Myocyte (in vitro differentiated cells): ENCODE data around the gene SKIC2. TPM values are rescaled to one million over a fixed set of nuclear protein-coding genes. Genes with fewer than 3 reads are reported as not detected.
"Not testable (repeated sequence)": the region's sequence is repeated elsewhere in the genome, so short reads cannot be mapped to it uniquely, and the experiment has no call there.

Source experiments
- DNase-seq: peaks from one replicate; pipeline ENCODE4 v3.0.0-alpha.2; 2012; ENCODE audit warnings: low read depth
- total RNA-seq: library from RNA; depleted of rRNA; stranded (reverse); fragments of >200 nt; gene quantifications from 2 replicates; pipeline ENCODE4 v1.2.3, GENCODE V29; 2014

The SKIC2 gene
- total RNA-seq, 1 donor from 2014 or later = 32.1 TPM

DNA sequence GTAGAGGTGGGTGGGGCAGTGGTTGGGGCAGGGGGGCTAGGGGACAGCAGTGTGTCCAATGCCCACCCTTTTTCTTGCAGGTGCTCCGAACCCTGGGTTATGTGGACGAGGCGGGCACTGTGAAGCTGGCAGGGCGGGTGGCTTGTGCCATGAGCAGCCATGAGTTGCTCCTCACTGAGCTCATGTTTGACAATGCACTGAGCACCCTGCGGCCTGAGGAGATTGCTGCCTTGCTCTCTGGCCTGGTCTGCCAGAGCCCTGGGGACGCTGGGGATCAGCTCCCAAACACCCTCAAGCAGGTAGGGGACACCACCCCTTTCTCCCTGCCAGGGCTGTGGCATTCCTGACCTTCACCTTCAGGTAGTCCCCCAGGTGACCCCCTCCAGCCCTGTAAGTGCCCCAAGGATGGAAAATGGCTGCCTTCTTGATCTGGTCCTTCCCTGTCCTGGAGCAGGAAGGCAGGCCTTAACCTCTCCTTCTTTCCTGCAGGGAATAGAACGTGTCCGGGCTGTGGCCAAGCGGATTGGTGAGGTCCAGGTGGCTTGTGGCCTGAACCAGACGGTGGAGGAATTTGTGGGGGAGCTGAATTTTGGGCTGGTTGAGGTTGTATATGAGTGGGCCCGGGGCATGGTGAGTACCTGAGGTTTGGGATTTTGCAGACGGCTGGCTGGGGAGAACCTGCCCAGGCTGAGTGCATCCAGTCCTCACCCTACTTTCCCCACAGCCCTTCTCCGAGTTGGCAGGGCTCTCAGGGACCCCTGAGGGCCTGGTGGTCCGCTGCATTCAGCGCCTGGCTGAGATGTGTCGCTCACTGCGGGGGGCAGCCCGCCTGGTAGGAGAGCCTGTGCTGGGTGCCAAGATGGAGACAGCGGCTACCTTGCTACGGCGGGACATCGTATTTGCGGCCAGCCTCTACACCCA lies 10.1 kb downstream of the SKIC2 start:
- DNase-seq = no peak

DNA sequence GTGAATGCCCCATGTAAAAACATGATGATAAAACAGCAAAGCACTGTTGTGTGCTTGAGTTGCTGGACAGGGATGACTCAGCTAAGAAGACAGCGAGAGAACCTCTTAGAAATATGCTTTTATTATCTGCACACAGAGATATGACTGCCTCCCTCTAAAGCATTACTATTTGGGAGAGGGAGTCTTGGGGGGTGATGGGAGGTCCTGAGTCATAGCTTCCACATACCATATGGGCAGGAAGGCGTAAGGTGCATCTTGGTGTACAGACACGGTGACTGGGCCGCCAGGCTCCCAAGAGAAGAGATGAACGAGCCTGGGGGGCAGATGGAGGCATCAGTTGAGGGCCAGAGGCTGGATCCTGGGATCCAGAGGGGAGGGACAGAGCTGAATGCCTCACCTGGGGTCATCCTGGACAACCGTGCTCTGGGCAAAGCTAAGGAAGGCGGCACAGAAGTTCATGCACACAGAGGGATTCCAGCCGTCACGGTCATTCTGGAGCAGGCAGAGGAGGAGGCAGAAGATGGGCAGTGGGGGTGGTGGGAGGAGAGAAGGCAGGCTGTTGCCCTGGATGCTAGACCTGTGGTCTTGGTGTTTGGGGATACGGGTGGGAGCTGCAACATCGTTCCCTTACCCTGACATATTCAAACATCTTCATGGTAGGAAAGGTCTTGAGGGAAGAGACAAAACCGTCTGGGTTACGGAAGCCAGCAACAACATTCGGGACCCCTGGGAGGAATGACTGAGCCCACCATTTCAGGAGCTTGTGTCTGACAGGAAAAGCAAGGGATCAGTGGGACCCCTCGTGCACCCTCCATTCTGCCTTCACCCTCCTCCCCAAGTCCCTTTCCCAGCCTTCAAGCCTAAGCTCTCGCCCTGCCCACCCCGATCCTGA lies 11.0 kb downstream of the SKIC2 start:
- no peak for DNase-seq

DNA sequence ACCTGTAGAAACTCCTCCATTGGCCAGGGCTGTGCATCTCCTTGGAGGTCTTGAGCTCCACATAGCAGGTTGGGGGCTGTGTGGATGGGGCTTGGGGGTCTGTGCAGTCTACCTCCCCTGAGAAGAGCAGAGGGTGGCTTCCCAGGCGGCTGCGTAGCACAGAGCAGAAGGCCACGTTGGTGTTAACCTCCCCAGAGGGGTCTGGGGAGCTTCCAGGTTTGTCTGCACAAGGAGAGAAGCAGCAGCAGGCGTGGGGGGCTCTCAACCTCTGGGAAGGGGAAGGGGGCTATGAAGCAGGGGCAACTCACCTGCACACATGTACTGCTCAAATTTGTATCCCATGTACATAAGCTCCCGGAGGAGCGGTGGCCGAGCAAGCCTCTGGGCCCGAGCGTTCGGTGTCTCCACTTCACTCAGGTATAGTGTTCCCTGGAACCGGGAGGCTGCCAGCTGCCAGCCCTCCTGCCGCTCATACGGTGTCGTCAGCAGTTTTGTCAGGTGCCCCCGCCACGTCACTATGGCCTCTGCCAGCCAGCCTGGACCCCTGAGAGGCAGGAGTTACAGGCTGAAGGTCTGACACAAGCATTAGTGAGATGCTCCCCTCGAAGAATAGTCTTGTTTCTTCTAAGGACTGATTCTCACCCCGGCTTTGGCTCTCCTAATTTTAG lies 11.8 kb downstream of the SKIC2 start:
- no peak for DNase-seq

DNA sequence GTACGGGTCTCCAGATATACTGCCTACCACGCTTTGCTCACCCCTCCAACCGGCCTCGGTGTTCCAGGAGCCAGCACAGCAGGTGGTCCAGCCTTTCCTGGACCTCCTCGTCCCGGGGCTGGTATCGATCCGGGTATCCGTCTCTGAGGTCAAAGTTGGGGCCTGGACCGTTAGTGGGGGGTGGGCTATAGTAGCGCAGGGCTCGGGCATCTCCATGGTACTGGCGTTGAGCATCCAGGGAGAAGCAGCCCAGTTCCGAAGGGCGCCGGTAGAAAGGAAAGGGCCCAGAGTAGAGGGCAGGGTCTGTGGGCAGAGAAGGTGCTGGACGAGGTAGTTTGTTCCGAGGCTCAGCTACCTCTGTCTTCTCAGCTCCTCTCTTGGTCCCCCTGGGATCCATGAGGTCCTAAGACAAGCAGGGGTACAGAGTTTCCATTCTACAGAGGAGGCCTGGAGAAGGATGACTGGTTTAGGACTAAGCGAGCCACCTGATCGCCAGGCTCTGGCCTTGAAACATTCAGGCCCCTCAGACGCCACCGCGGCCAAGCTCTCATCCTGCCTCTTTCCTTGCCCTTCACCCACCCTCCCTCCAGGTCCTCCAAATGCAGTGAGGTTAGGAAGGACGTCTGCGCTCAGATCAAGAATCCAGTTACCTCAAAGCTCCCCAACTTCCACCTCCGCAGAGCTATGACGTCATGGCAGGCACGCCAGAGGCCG lies 12.5 kb downstream of the SKIC2 start:
- no peak for DNase-seq

DNA sequence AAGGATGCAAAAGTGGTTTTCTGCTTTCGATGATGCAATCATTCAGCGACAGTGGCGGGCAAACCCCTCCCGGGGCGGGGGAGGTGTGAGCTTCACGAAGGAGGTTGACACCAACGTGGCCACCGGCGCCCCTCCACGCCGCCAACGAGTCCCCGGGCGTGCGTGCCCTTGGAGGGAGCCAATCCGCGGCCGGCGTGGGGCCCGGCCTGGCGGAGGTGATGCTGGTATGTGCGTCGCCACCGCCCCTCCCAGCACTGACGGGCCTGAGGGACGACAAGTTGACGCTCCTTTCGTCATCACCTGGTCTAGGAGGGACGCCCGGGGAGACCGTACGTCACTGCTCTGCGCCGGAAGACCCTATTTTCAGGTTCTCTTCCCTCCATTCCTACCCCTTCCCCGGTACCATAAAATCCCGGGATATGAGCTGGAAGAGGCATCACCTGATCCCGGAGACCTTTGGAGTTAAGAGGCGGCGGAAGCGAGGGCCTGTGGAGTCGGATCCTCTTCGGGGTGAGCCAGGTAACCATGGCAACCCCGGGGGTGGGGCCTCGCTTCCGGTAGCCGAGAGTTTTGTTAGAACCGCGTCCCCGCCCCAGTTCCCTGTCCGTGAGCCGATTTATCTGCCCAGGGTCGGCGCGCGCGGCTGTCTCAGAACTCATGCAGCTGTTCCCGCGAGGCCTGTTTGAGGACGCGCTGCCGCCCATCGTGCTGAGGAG lies 13.2 kb downstream of the SKIC2 start, which contains the start of gene DXO:
DXO (minus strand) TSS at position 146 of the 716 bp plus-strand sequence. CDS start 463 bp downstream, outside the sequence.
- peak; percentile 98 for DNase-seq

DNA sequence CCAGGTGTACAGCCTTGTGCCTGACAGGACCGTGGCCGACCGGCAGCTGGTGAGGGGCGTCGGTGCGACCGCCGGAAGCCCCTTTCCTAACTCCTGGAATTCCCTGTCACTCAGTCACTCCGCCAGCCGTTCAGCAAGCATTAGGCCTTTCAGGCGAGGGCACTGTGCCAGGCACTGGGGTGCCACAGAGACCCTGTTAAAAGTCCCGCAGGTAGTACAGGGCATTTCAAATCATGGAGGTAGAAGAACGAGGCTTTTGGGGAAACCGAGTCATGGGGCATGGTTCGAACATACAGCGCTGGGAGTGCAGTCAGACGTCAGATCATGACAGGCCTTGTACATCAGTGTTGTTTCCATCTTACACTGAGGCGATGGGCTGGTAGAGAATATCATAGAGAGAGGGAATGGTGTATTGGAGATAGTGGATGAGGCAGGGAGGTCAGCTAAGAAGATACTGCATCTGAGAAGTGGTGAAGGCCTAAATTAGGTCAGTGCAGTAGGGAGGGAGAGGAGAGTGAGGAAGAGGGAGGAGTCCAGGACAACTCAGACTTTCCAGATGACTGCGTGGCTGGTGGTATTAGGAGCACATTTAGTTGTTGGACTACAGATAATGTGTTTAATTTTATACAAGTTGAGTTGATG lies 13.9 kb downstream of the SKIC2 start:
- peak; percentile 32 for DNase-seq

DNA sequence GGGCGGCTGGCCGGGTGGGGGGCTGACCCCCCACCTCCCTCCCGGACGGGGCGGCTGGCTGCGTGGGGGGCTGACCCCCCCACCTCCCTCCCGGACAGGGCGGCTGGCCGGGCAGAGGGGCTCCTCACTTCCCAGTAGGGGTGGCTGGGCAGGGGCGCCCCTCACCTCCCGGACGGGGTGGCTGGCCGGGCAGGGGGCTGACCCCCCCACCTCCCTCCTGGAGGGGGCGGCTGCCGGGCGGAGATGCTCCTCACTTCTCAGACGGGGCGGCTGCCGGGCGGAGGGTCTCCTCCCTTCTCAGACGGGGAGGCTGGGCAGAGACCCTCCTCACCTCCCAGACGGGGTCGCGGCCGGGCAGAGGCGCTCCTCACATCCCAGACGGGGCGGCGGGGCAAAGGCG lies 17.1 kb downstream of the SKIC2 start:
- DNase-seq = not testable (repeated sequence)

DNA sequence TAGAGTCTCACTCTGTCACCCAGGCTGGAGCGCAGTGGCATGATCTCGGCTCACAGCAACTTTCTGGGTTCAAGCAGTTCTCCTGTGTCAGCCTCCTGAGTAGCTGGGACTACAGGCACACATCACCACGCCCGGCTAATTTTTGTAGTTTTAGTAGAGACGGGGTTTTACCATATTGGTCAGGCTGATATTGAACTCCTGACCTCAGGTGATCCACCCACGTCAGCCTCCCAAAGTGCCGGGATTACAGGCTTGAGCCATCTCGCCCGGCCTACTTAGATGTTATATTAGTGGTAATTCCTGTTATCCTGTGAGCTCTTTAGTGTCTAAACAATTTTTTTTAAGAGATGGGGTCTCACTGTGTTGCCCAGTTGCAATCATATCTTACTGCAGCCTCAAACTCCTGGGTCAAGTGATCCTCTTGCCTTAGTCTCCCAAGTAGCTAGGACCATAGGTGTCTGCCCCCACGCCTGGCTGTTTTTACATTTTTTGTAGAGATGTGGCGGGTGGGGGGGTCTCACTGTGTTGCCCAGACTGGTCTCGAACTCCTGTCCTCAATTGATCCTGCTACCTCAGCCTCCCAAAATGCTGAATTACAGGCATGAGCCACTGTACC lies 18.9 kb downstream of the SKIC2 start:
- DNase-seq = no peak

DNA sequence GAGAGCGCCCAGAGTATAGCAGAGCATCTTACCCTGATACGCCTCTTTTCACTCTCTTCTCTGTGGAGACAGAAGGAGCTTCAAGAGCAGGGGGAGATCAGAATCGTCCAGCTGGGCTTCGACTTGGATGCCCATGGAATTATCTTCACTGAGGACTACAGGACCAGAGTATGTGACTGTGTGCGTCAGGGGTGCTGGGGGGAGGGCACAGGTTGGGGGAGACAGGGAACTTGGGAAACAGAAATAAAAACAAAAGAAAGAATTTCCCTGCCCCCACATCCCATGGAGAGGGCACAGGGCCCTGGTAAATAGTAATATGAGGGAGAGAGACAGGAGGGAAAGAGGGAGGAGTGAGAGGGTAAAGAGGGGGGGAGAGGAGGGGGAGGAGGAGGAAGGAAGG lies 19.9 kb downstream of the SKIC2 start:
- no peak for DNase-seq

DNA sequence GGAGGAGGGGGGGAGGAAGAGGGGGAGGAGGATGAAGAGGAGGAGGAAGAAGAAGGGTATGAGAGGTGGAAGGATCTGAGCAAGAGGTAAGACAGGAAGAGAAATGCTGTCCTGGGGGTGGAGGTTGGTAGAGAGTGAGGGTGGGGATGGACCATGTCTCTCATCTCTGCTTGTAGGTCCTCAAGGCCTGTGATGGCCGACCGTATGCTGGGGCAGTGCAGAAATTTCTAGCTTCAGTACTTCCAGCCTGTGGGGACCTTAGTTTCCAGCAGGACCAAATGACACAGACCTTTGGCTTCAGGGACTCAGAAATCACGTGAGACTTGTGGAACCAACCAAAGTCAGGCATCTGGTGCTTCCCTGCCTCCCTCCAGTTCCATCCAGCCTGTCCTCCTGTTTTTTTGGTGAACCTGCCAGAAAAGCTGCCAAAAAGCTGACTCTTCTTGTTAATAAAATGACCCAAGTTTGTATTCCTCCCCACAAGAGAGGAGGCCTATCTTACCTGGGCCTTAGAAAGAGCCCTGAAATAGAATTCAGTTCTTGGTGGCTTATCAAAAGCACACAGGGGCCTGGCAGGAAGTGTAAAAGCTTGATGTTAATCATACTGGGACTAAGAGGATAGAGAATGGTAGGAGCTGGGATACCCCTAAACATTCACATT lies 20.4 kb downstream of the SKIC2 start:
- no peak for DNase-seq

DNA sequence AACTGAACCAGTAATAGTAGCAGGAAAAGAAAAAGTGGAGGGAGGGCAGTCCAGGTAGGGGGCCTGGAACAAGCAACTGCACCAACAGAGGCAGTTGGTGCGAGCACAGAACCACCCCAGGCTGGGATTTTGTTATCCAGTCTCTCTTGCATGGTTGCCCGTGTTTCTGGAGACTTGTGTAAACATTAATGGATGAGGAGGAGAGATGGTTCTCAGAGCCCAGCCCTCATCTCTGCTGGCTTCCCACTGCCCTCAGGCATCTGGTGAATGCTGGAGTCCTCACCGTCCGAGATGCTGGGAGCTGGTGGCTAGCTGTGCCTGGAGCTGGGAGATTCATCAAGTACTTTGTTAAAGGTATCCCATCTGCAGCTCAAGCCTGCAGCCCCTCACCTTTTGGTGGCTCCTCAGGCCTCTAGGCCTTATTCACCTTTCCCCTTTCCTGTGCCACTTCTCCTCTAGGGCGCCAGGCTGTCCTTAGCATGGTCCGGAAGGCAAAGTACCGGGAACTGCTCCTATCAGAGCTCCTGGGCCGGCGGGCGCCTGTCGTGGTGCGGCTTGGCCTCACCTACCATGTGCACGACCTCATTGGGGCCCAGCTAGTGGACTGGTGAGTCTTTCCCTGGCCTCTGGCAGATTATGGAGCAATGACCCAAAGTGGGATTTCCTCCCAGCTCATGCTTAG lies 21.4 kb downstream of the SKIC2 start:
- not testable (repeated sequence) for DNase-seq

DNA sequence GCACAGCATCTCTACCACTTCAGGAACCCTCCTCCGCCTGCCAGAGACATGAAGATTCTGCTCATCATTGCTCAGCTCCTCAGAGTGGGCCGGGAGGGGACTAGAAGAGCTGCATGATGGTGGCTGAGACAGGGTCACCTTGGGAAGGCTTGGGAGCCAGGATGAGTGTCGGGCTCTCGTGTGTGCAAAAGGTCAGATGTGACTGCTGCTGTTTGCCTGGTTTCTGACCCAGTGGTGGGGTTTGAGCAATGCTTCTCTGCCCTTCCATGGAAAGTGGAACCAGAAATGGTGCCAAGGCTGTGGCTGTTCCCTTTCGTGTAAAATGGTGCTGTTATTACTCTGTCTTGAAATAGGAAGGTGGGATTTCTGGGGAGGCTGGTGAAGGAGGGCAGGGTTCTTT lies 22.0 kb downstream of the SKIC2 start:
- DNase-seq = not testable (repeated sequence)

DNA sequence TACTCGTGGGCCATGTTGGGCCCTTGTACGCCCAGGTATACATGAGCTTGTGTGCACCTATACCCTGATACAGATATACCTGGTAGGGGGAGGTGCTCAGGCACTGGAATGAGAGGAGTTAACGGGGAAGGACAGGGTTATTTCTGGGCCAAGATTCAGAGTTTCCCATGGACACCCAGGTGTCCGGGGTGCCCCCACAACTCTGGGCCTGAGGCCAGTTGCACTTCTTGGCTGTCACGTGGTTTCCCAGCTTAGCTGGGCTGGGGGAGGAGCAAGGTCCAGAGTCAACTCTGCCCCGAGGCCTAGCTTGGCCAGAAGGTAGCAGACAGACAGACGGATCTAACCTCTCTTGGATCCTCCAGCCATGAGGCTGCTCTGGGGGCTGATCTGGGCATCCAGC lies 22.8 kb downstream of the SKIC2 start, which contains the start of gene C4A:
C4A (plus strand) TSS at position 314 of the 400 bp plus-strand sequence; CDS start at position 365, 51 bp downstream.
- DNase-seq = not testable (repeated sequence)

DNA sequence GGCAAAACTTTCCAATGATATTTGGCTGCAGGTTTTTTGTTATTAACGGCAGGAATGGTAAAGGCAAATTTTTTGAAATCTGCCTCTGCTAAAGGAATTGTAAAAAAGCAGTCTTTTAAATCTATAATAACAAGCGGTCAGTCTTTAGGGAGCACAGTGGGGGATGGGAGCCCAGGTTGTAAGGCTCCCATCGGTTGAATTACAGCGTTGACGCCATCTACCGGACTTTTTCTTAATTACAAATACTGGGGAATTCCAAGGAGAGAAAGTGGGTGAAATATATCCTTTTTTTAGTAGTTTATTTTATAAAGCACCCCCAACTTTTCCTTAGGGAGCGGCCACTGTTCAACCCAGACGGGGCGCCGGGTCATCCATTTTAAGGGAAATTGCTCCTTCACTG lies 30.4 kb downstream of the SKIC2 start:
- DNase-seq = not testable (repeated sequence)

DNA sequence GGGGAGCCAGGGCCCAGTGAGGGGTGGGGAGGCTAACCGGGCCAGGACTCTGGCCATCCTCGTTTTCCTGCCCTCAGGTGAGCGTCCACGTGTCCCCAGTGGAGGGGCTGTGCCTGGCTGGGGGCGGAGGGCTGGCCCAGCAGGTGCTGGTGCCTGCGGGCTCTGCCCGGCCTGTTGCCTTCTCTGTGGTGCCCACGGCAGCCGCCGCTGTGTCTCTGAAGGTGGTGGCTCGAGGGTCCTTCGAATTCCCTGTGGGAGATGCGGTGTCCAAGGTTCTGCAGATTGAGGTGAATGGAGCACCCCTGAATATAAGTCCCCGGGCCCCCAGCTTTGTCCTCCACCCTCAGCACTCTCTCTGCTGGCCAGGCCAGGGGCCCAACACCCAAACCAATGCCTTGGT lies 35.4 kb downstream of the SKIC2 start:
- not testable (repeated sequence) for DNase-seq

DNA sequence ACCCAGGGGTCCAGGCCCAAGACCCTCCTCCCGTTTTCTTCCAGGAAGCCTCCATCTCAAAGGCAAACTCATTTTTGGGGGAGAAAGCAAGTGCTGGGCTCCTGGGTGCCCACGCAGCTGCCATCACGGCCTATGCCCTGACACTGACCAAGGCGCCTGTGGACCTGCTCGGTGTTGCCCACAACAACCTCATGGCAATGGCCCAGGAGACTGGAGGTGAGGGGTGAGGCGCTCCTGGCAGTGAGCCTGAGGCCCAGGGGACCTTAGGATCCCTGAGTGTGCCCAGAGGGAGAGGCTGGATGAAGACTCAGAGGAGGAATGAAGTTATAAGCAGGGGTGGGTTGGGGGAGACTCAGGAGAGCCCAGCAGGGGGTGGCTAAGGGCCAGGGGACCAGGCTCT lies 37.4 kb downstream of the SKIC2 start:
- DNase-seq = not testable (repeated sequence)

DNA sequence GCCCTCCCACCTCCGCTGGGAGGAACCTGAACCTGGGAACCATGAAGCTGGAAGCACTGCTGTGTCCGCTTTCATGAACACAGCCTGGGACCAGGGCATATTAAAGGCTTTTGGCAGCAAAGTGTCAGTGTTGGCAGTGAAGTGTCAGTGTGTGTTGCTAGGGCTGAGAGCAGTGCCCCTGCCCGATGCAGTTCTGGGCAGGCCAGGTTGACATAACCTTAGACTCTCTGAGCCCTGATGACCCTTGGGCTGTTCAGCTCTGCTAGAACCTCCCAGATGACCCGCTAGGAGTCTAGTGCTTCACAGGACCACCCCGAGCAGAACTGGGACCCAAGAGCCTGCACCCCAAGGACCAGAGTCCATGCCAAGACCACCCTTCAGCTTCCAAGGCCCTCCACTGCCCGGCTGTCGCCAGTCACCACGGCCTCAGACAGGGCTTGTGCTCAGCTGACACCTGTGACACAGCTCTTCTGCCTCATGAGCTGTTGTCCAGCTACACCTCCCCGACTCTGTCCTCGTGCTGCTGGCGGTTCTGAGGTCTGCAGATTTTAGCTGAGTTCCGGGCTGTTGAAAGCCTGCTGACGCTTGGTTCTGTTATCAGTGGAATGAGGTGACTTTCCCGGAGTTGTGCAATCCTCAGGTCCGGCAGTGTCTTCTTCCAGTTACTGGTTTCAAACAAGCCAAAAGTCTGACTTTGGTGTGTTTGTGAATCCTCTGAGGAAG lies 43.7 kb downstream of the SKIC2 start:
- DNase-seq = not testable (repeated sequence)
